CD4-positive, alpha-beta T cell treated with Interferon gamma for 1 hour (primary cell): ENCODE measurements around the gene SPRY1.

ENCODE experiments used
- DNase-seq: peaks from one replicate; pipeline ENCODE4 v3.0.0-alpha.2; 2020

The SPRY1 gene

DNA sequence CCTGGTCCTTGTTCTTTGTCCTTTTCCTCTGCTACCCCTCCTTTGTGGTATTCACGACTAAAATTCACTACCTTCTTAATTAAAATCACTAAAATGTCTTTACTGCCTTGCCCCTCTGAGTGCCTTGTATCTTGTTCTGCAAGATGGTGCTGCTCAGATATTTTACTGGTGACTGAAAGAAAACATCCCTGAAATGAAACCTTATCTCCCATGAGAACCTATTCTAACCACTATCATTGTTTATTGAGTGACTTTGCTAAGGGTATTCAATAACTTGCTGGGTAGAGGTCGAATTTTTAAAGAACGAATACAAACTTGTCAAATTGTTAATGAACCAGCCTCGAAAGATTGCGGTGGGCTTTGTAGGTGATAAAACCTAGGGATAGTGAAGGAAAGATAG is 52.8 kb downstream of the SPRY1 start:
- no peak for DNase-seq

DNA sequence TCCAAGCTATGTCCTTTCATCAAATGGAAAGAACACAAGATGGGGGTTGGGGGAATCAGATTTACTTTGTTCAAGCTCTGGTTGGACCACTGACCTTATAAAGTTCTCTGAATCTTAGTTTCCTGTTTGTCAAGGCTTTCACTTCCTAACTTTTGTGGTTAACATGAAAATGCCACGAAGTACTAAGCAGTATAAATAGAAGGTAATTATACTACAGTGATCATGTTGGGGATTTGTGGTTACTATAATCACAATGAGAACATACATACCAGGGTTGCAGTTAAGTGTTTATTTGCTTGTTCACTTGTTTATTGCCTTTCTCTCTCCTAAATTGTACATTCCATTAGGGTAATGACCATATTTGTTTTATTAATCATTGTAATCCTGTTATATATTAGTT is 53.2 kb downstream of the SPRY1 start:
- no peak for DNase-seq

DNA sequence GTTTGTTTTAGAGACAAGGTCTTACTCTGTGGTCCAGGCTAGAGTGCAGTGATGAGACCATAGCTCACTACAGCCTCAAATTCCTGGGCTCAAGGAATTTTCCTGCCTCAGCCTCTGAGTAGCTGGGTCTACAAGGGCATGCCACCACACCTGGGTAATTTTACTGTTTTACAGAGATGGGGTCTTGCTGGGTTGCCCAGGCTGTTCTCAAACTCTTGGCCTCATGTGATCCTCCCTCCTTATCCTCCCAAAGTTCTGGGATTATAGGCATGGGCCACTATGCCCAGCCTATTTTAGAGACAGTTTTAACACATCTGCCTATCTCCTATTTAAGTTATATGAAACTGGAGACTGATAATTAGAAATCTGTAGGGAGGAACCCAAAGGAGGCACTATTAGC is 53.8 kb downstream of the SPRY1 start:
- no peak for DNase-seq

DNA sequence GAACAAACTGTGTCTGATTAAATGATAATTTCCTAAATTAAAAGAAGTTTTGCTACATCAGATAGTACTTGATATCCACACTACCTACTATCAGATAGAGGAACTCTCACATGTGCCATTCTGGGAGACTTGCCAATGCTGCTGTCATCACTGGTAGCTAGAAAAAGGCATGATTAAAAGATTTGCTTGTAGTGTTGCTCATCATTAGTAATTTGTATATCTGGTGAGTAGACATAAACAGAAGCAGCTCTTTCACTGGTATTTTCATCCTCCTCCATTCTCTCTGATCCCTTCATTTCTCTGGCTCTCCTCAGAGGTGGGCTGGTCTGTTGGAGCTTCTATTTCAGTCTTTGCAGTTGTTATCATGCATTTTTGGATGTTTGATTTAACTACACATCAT is 56.0 kb downstream of the SPRY1 start:
- peak; percentile 53 for DNase-seq

DNA sequence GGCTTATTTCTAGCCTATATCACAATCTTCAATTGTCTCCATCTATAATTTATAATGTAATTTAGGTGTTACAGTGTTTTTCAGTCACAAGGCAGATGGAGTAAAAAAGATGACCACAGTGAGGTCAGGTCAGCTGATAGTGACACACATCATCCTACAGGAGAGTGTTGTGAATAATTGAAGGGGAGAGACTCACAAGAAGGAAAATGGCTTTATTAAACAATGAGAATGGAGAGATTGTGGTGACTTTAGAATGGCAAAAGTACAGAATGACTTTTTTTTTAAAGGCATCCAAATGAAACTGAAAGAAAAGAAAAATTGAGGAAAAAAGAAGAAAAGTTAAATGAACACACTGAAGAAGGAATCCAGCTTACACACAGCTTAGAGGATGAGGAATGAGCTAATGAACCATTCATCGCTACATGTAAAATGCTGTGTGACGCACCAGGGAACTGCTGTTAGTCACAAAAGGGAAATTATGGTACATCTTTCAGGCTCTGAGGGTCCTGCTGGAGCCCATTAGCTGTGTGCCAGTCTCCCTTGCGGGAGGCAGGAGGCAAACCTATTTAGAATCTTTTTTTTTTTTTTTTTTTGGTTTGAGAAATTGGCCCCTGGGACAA is 56.6 kb downstream of the SPRY1 start:
- DNase-seq, result no peak
